PC-3 (cell line): ENCODE data around the gene PIK3IP1.

ENCODE experiments used
- EZH2 ChIP-seq: fragments of 300-600 bp; sonication (generic); IDR thresholded peaks from one replicate; pipeline ENCODE4 v1.6.1; 2017; ENCODE audit warnings: antibody characterized with exemption, mild to moderate bottlenecking, low read length; ENCODE audit not compliant: unreplicated experiment
- EZH2phosphoT487 ChIP-seq: fragments of 300-600 bp; sonication (generic); IDR thresholded peaks from 2 replicates; pipeline ENCODE4 v1.6.1; 2018; ENCODE audit warnings: mild to moderate bottlenecking, antibody characterized with exemption, low read length, borderline replicate concordance
- TF ChIP-seq, protein P1 (sequence below): fragments of 300-600 bp; sonication (generic); conservative IDR thresholded peaks from 2 replicates; pipeline ENCODE4 v1.5.1; 2017; ENCODE audit warnings: antibody characterized with exemption, low read depth, mild to moderate bottlenecking, low read length

DNA sequence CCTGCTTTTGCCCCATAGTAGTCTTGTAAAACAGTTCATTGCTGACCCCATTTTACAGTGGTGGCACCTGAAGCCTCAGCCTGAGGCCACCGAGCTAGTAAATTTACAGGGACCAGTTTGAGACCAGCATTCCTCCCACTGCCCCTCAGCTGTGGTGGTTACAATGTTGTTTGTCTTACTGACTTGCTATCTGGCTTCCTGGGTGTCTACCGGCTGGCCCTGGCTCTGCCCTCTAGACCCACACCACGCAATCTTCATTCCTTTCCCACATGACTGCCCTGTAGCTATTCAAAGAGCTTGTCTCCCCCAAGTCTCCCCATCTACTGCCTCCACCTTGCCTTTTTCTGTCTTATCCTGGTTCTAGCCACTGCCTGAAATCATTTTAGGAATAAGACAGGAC lies 20.8 kb downstream of the PIK3IP1 start:
- TF ChIP-seq EZH2: no peak
- TF ChIP-seq, protein P1, sequence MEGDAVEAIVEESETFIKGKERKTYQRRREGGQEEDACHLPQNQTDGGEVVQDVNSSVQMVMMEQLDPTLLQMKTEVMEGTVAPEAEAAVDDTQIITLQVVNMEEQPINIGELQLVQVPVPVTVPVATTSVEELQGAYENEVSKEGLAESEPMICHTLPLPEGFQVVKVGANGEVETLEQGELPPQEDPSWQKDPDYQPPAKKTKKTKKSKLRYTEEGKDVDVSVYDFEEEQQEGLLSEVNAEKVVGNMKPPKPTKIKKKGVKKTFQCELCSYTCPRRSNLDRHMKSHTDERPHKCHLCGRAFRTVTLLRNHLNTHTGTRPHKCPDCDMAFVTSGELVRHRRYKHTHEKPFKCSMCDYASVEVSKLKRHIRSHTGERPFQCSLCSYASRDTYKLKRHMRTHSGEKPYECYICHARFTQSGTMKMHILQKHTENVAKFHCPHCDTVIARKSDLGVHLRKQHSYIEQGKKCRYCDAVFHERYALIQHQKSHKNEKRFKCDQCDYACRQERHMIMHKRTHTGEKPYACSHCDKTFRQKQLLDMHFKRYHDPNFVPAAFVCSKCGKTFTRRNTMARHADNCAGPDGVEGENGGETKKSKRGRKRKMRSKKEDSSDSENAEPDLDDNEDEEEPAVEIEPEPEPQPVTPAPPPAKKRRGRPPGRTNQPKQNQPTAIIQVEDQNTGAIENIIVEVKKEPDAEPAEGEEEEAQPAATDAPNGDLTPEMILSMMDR: no peak
- no peak for TF ChIP-seq EZH2phosphoT487
